ENCODE measurements around the gene RAVER1. TPM values are rescaled to one million over a fixed set of nuclear protein-coding genes. Genes with fewer than 3 reads are reported as not detected.

Gene RAVER1
- total and polyA plus RNA-seq, 2 of the 8 experiments (the other 6 are each of a cell fraction or from before 2014, with no cell fraction given): 5.7 to 70.5 TPM

- TF ChIP-seq SIX5 (IDR thresholded peaks at IDR 0.05; ENCODE audit: low read depth, low read length) (no peak), CHD2 (IDR thresholded peaks at IDR 0.05; ENCODE audit: low read length) (no peak), CREB1 (IDR thresholded peaks at IDR 0.05) (no peak), RXRA (IDR thresholded peaks at IDR 0.05; ENCODE audit: insufficient read depth, low read depth, low read length) (no peak), USF2 (IDR thresholded peaks at IDR 0.05; ENCODE audit: low read length) (no peak), GTF2F1 (IDR thresholded peaks at IDR 0.05; ENCODE audit: borderline replicate concordance, low read depth, low read length) (no peak)
These were observed 58.7 kb downstream of the RAVER1 start (continued) for GRCh38 chr19:10274589-10274988.

Measured in H1 (cell line).